ENCODE results near the gene LINGO3. TPM values are rescaled to one million over a fixed set of nuclear protein-coding genes. Genes with fewer than 3 reads are reported as not detected.

LINGO3 gene
- total RNA-seq, 2 experiments from 2014 or later: 0.33 to 0.39 TPM

- Mint-ChIP-seq H3K36me3 (ENCODE audit: low read depth) (peaks cover 11% of the 10 kb centered on the region), H3K27me3 (no peaks in the 10 kb centered on the region), H3K4me3 (no peak overlapping the region), H3K4me1 (ENCODE audit: low read depth) (no peaks in the 10 kb centered on the region), H3K9me3 (no peaks in the 10 kb centered on the region), H3K27ac (no peak overlapping the region)
- H3K27ac ChIP-seq (ENCODE audit: low read depth in 1 of 2, low read length in 2 of 2): no peak overlapping the region
- H3K36me3 ChIP-seq (ENCODE audit: insufficient read depth, low read length): peaks cover 17% of the 10 kb centered on the region
- no peaks in the 10 kb centered on the region for H3K9me3 ChIP-seq (ENCODE audit: control insufficient read depth in 1 of 2, insufficient read depth in 1 of 2, low read length in 2 of 2)
- TF ChIP-seq, protein P1, sequence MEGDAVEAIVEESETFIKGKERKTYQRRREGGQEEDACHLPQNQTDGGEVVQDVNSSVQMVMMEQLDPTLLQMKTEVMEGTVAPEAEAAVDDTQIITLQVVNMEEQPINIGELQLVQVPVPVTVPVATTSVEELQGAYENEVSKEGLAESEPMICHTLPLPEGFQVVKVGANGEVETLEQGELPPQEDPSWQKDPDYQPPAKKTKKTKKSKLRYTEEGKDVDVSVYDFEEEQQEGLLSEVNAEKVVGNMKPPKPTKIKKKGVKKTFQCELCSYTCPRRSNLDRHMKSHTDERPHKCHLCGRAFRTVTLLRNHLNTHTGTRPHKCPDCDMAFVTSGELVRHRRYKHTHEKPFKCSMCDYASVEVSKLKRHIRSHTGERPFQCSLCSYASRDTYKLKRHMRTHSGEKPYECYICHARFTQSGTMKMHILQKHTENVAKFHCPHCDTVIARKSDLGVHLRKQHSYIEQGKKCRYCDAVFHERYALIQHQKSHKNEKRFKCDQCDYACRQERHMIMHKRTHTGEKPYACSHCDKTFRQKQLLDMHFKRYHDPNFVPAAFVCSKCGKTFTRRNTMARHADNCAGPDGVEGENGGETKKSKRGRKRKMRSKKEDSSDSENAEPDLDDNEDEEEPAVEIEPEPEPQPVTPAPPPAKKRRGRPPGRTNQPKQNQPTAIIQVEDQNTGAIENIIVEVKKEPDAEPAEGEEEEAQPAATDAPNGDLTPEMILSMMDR (IDR thresholded peaks at IDR 0.05): no peak
- no peaks in the 10 kb centered on the region for H3K27me3 ChIP-seq (ENCODE audit: control insufficient read depth in 1 of 2, insufficient read depth in 2 of 2, low read length in 2 of 2)
- intact Hi-C loops (cut with DNase I, micrococcal nuclease): no loop called here
- H3K4me3 ChIP-seq (ENCODE audit: low read length): no peak overlapping the region
- ChIA-PET POLR2A (no interaction called here), CTCF (no interaction called here)
- no peak for DNase-seq
- ATAC-seq (ENCODE audit: poor library complexity): no peak
- H3K4me1 ChIP-seq (ENCODE audit: insufficient read depth, low read length): no peaks in the 10 kb centered on the region
Observed at GRCh38 chr19:2345794-2346663, 38.1 kb upstream of the LINGO3 start.

- Mint-ChIP-seq H3K27ac (no peak overlapping the region), H3K9me3 (no peaks in the 10 kb centered on the region), H3K4me1 (ENCODE audit: low read depth) (no peaks in the 10 kb centered on the region), H3K36me3 (ENCODE audit: low read depth) (peaks cover 11% of the 10 kb centered on the region), H3K27me3 (no peaks in the 10 kb centered on the region), H3K4me3 (no peak overlapping the region)
- Histone ChIP-seq H3K4me1 (ENCODE audit: insufficient read depth, low read length) (no peaks in the 10 kb centered on the region), H3K27me3 (ENCODE audit: control insufficient read depth in 1 of 2, insufficient read depth in 2 of 2, low read length in 2 of 2) (no peaks in the 10 kb centered on the region), H3K36me3 (ENCODE audit: insufficient read depth, low read length) (peaks cover 16% of the 10 kb centered on the region), H3K4me3 (ENCODE audit: low read length) (no peak overlapping the region), H3K9me3 (ENCODE audit: control insufficient read depth in 1 of 2, insufficient read depth in 1 of 2, low read length in 2 of 2) (no peaks in the 10 kb centered on the region), H3K27ac (ENCODE audit: low read depth in 1 of 2, low read length in 2 of 2) (no peak overlapping the region)
- intact Hi-C loops (cut with DNase I, micrococcal nuclease): no loop called here
- TF ChIP-seq, protein P1 (IDR thresholded peaks at IDR 0.05): no peak
- ChIA-PET POLR2A (no interaction called here), CTCF (no interaction called here)
- ATAC-seq (ENCODE audit: poor library complexity) (no peak), DNase-seq (peak in 1 of 14 experiments; percentile 12)
Observed at GRCh38 chr19:2345076-2345475, 37.1 kb upstream of the LINGO3 start.

DNA sequence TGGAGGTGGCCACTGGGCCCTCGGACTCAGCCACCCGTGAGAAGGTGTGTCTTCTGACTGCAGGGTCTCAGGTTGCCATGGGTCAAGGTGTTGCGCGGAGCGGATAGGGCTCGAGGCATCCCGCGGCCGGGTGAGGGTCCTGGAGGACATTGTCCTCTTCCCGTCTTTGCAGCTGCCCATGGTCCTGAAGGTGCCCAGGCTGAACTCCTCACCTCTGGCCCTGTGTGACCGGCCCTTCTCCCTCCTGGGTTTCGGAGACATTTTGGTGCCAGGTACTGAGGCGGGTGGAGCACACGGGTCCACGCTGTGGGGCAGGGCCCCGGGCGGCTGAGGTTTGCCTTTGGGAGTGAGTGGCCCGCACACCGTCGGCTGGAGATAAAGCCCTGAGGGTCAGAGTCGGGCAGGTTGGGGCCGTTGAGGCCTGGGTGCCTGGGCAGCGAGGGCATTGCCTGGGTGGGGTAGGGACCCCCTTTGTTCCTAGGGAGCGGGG, 36.5 kb upstream of the LINGO3 start:
- Histone ChIP-seq H3K36me3 (ENCODE audit: insufficient read depth, low read length) (peaks cover 18% of the 10 kb centered on the region), H3K4me1 (ENCODE audit: insufficient read depth, low read length) (no peaks in the 10 kb centered on the region), H3K27ac (ENCODE audit: low read depth in 1 of 2, low read length in 2 of 2) (no peak overlapping the region), H3K4me3 (ENCODE audit: low read length) (no peak overlapping the region), H3K9me3 (ENCODE audit: control insufficient read depth in 1 of 2, insufficient read depth in 1 of 2, low read length in 2 of 2) (no peaks in the 10 kb centered on the region), H3K27me3 (ENCODE audit: control insufficient read depth in 1 of 2, insufficient read depth in 2 of 2, low read length in 2 of 2) (no peaks in the 10 kb centered on the region)
- no peak overlapping the region for H3K4me3 Mint-ChIP-seq
- POLR2A ChIA-PET: no interaction called here
- H3K27me3 Mint-ChIP-seq: no peaks in the 10 kb centered on the region
- TF ChIP-seq, protein P1 (IDR thresholded peaks at IDR 0.05): no peak
- CTCF ChIA-PET: no interaction called here
- H3K27ac Mint-ChIP-seq: no peak overlapping the region
- no peak for ATAC-seq (ENCODE audit: poor library complexity)
- H3K9me3 Mint-ChIP-seq: no peaks in the 10 kb centered on the region
- intact Hi-C loops (cut with DNase I, micrococcal nuclease): no loop called here
- peaks cover 11% of the 10 kb centered on the region for H3K36me3 Mint-ChIP-seq (ENCODE audit: low read depth)
- H3K4me1 Mint-ChIP-seq (ENCODE audit: low read depth): no peaks in the 10 kb centered on the region
- no peak for DNase-seq
